Chondrocyte (in vitro differentiated cells): ENCODE results near the gene MRPL41. TPM values are rescaled to one million over a fixed set of nuclear protein-coding genes. Genes with fewer than 3 reads are reported as not detected.

Experiments
- DNase-seq: peaks from one replicate; pipeline ENCODE4 v3.0.0; 2021; ENCODE audit warnings: mixed read lengths, low spot score
- H3K27ac Mint-ChIP-seq: one replicate; pipeline ENCODE4 v1.8.0; 2021; ENCODE audit warnings: mild to moderate bottlenecking, moderate library complexity, mixed read lengths; ENCODE audit not compliant: unreplicated experiment
- H3K27me3 Mint-ChIP-seq: 2 replicates; pipeline ENCODE4 v1.8.0; 2021; ENCODE audit warnings: low read depth, mixed read lengths
- H3K36me3 Mint-ChIP-seq: 2 replicates; pipeline ENCODE4 v1.8.0; 2021; ENCODE audit warnings: low read depth, mixed read lengths
- H3K4me1 Mint-ChIP-seq: 2 replicates; pipeline ENCODE4 v1.8.0; 2021; ENCODE audit warnings: low read depth, mild to moderate bottlenecking, mixed read lengths
- H3K4me3 Mint-ChIP-seq: one replicate; pipeline ENCODE4 v1.8.0; 2021; ENCODE audit warnings: mild to moderate bottlenecking, moderate library complexity, mixed read lengths; ENCODE audit not compliant: unreplicated experiment
- H3K9me3 Mint-ChIP-seq: 2 replicates; pipeline ENCODE4 v1.8.0; 2021; ENCODE audit warnings: low read depth, mixed read lengths
- CTCF ChIP-seq: fragments of 200-600 bp; sonication (generic); IDR thresholded peaks from 2 replicates; pipeline ENCODE4 v1.5.0; 2021; ENCODE audit warnings: antibody characterized with exemption, mild to moderate bottlenecking, moderate library complexity
- total RNA-seq: library from RNA; stranded (reverse); gene quantifications from 3 replicates; pipeline ENCODE4 v1.2.1, GENCODE V29; 2021

The MRPL41 gene
- total RNA-seq, 1 donor from 2014 or later = 55.4 TPM

GRCh38 chr9:137588311-137588710 is 36.6 kb downstream of the MRPL41 start:
- Mint-ChIP-seq H3K27me3 (no peaks in the 10 kb centered on the region), H3K4me1 (peaks cover 9% of the 10 kb centered on the region), H3K27ac (no peak overlapping the region), H3K36me3 (peaks cover 10% of the 10 kb centered on the region), H3K9me3 (no peaks in the 10 kb centered on the region), H3K4me3 (no peak overlapping the region)
- no peak for DNase-seq
- TF ChIP-seq CTCF = no peak

- Mint-ChIP-seq H3K4me1 (peaks cover 9% of the 10 kb centered on the region), H3K4me3 (peak overlapping the region; percentile 77), H3K27me3 (no peaks in the 10 kb centered on the region), H3K36me3 (peaks cover 10% of the 10 kb centered on the region), H3K9me3 (no peaks in the 10 kb centered on the region), H3K27ac (peak overlapping the region; percentile 49)
- TF ChIP-seq CTCF = no peak
- DNase-seq = no peak
Observed at GRCh38 chr9:137588891-137589290, 37.2 kb downstream of the MRPL41 start.

GRCh38 chr9:137589441-137590122 is 37.9 kb downstream of the MRPL41 start:
- Mint-ChIP-seq H3K4me3 (peak overlapping the region; percentile 77), H3K4me1 (peaks cover 9% of the 10 kb centered on the region), H3K9me3 (no peaks in the 10 kb centered on the region), H3K27ac (peak overlapping the region; percentile 61), H3K36me3 (peaks cover 10% of the 10 kb centered on the region), H3K27me3 (no peaks in the 10 kb centered on the region)
- no peak for DNase-seq
- TF ChIP-seq CTCF = no peak

- no peak for TF ChIP-seq CTCF
- Mint-ChIP-seq H3K27me3 (no peaks in the 10 kb centered on the region), H3K4me1 (peaks cover 9% of the 10 kb centered on the region), H3K27ac (no peak overlapping the region), H3K9me3 (no peaks in the 10 kb centered on the region), H3K36me3 (peaks cover 10% of the 10 kb centered on the region), H3K4me3 (no peak overlapping the region)
- DNase-seq = no peak
Observed at GRCh38 chr9:137590123-137590468, 38.4 kb downstream of the MRPL41 start.

- Mint-ChIP-seq H3K27me3 (no peaks in the 10 kb centered on the region), H3K4me1 (peaks cover 9% of the 10 kb centered on the region), H3K27ac (peak within 1 kb of the TSS; percentile 92), H3K9me3 (no peaks in the 10 kb centered on the region), H3K4me3 (peak within 1 kb of the TSS; percentile 91), H3K36me3 (peaks cover 10% of the 10 kb centered on the region)
- DNase-seq = no peak
- peak; percentile 18 for TF ChIP-seq CTCF
Observed at GRCh38 chr9:137590469-137591383, 39.0 kb downstream of the MRPL41 start, which contains the start of gene ZMYND19. ZMYND19 (minus strand) TSS chr9:137590512; CDS start chr9:137590263, 249 bp downstream.
